Sigmoid colon (tissue), 4 donors: ENCODE measurements around the gene BRAF.

Experiments
- CTCF ChIP-seq, 4 experiments: fragments of 450-650 bp in 3 of 4; fragments of 200-600 bp in 1 of 4; IDR thresholded peaks; one replicate each; pipeline ENCODE4 v1.5.1; 2016 to 2019; ENCODE audit warnings: antibody characterized with exemption in 4 of 4, mild to moderate bottlenecking in 3 of 4, moderate library complexity in 2 of 4
- EP300 ChIP-seq, 4 donors: sonication (generic); formaldehyde crosslinking; IDR thresholded peaks; one replicate each; pipeline ENCODE4 v1.6.1; 2017; ENCODE audit warnings: antibody characterized with exemption in 4 of 4
- POLR2A ChIP-seq, 2 donors: fragments of 450-650 bp; IDR thresholded peaks; one replicate each; pipeline ENCODE4 v1.6.1; 2016; ENCODE audit warnings: antibody characterized with exemption in 2 of 2, mild to moderate bottlenecking in 2 of 2, moderate library complexity in 2 of 2
- POLR2AphosphoS5 ChIP-seq, 4 donors: sonication (generic); formaldehyde crosslinking; IDR thresholded peaks; one replicate each; pipeline ENCODE4 v1.6.1; 2017; ENCODE audit warnings: antibody characterized with exemption in 4 of 4

DNA sequence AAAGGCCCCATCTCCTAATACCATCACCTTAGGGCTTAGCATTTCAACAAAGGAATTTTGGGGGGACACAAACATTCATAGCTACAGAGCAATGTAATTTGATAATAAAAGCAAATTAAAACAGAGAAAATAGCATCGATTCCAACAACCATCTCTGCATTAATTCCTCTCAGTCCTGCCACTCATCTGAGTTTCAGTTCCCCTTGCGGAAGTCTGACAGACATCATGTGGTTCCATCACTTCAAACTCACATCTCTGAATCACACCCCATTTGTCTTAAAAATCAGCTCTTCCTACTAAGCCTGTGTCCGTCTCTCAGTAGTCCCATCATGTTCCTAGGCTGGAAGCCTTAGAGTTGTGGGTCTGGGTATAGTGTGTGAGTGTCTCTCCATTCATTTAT, 248.4 kb downstream of the BRAF start:
- TF ChIP-seq CTCF (IDR thresholded peaks at IDR 0.05) (no peak), POLR2AphosphoS5 (IDR thresholded peaks at IDR 0.05) (no peak), POLR2A (IDR thresholded peaks at IDR 0.05) (no peak), EP300 (IDR thresholded peaks at IDR 0.05) (no peak)
